ENCODE results near the gene ZHX3. TPM values are rescaled to one million over a fixed set of nuclear protein-coding genes. Genes with fewer than 3 reads are reported as not detected.

Gene ZHX3
- total RNA-seq, 2 donors from 2014 or later, result 19.9 to 25.6 TPM

DNA sequence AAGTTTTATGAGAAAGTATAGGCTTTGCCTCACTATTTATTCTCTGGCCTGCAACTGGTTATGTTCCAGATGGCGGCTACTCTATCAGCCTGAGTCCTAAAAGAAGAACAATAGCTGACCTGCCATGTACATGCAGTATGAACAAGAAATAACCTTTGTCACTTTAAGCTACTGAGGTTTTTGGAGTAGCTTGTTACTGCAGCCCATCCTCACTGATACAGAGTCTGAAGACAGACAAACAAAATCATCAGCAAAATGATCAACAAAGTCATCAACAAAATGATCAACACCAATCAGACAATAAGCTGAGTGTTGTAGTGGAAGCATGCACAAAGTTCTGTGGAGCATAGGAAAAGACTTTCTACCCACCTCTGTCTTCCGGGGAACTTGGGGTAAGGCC is 97.7 kb downstream of the ZHX3 start:
- no peaks in the 10 kb centered on the region for H3K4me1 ChIP-seq
- no peak for TF ChIP-seq CTCF (IDR thresholded peaks at IDR 0.05)
- intact Hi-C loops (cut with DNase I), result no loop called here
- H3K9ac ChIP-seq (ENCODE audit: low read depth in 2 of 2, low read length in 2 of 2), result no peak overlapping the region
- no peak overlapping the region for H3K27ac ChIP-seq
- DNase-seq, result no peak
- H3K27me3 ChIP-seq, result no peaks in the 10 kb centered on the region
- no peak overlapping the region for H3K4me3 ChIP-seq
- H3K36me3 ChIP-seq, result no peaks in the 10 kb centered on the region
- H3K9me3 ChIP-seq, result no peaks in the 10 kb centered on the region

- H3K9ac ChIP-seq (ENCODE audit: low read depth in 2 of 2, low read length in 2 of 2), result no peak overlapping the region
- no peak overlapping the region for H3K4me3 ChIP-seq
- no peaks in the 10 kb centered on the region for H3K4me1 ChIP-seq
- intact Hi-C loops (cut with DNase I), result no loop called here
- no peak overlapping the region for H3K27ac ChIP-seq
- no peaks in the 10 kb centered on the region for H3K27me3 ChIP-seq
- no peak for TF ChIP-seq CTCF (IDR thresholded peaks at IDR 0.05)
- no peaks in the 10 kb centered on the region for H3K9me3 ChIP-seq
- no peaks in the 10 kb centered on the region for H3K36me3 ChIP-seq
- DNase-seq, result no peak
Observed at GRCh38 chr20:41218466-41218865, 99.1 kb downstream of the ZHX3 start.

GRCh38 chr20:41217422-41217821 is 100.1 kb downstream of the ZHX3 start:
- intact Hi-C loops (cut with DNase I), result no loop called here
- Histone ChIP-seq H3K27me3 (no peaks in the 10 kb centered on the region), H3K4me1 (no peaks in the 10 kb centered on the region), H3K9ac (ENCODE audit: low read depth in 2 of 2, low read length in 2 of 2) (no peak overlapping the region), H3K36me3 (no peaks in the 10 kb centered on the region), H3K4me3 (no peak overlapping the region), H3K27ac (no peak overlapping the region), H3K9me3 (no peaks in the 10 kb centered on the region)
- no peak for TF ChIP-seq CTCF (IDR thresholded peaks at IDR 0.05)
- DNase-seq, result no peak

- DNase-seq, result no peak
- H3K9ac ChIP-seq (ENCODE audit: low read depth in 2 of 2, low read length in 2 of 2), result no peak overlapping the region
- H3K36me3 ChIP-seq, result no peaks in the 10 kb centered on the region
- no peaks in the 10 kb centered on the region for H3K4me1 ChIP-seq
- no peaks in the 10 kb centered on the region for H3K27me3 ChIP-seq
- no peak overlapping the region for H3K27ac ChIP-seq
- H3K9me3 ChIP-seq, result no peaks in the 10 kb centered on the region
- H3K4me3 ChIP-seq, result no peak overlapping the region
- no peak for TF ChIP-seq CTCF (IDR thresholded peaks at IDR 0.05)
- intact Hi-C loops (cut with DNase I), result no loop called here
Observed at GRCh38 chr20:41214666-41215065, 102.9 kb downstream of the ZHX3 start.

- no peak overlapping the region for H3K4me3 ChIP-seq
- no peaks in the 10 kb centered on the region for H3K9me3 ChIP-seq
- no peak overlapping the region for H3K27ac ChIP-seq
- H3K36me3 ChIP-seq, result no peaks in the 10 kb centered on the region
- H3K27me3 ChIP-seq, result no peaks in the 10 kb centered on the region
- no peak for DNase-seq
- intact Hi-C loops (cut with DNase I), result no loop called here
- no peaks in the 10 kb centered on the region for H3K4me1 ChIP-seq
- no peak overlapping the region for H3K9ac ChIP-seq (ENCODE audit: low read depth in 2 of 2, low read length in 2 of 2)
- no peak for TF ChIP-seq CTCF (IDR thresholded peaks at IDR 0.05)
Observed at GRCh38 chr20:41214202-41214601, 103.3 kb downstream of the ZHX3 start.

Measured in colonic mucosa (tissue), 4 donors.